HG03045 (cell line): ENCODE measurements around the gene IL1RAPL1.

Experiments
- ATAC-seq: cut with Tn5 transposase; IDR thresholded peaks from one replicate; pipeline ENCODE4 v1.9.1; 2021; ENCODE audit warnings: mild to moderate bottlenecking, moderate library complexity; ENCODE audit not compliant: unreplicated experiment

Gene IL1RAPL1

DNA sequence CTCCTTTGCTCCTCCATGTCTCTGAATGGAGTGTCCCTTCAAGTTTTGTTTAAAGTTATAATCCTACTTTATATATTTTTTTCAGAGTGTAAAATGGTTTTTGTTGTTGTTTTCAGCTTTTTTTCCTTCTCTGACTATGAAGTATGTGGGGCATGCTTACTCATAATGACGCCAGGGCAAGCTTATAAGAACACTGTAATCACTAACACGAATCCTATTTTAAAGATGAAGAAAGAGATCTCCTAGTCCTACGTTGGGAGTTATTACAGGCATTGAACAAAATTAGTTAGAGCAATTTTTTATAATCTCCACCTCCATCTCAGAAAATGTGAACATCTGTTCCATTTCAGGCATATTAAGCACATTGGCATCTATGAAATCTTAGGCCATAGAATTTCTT, 1360.0 kb downstream of the IL1RAPL1 start:
- no peak for ATAC-seq

DNA sequence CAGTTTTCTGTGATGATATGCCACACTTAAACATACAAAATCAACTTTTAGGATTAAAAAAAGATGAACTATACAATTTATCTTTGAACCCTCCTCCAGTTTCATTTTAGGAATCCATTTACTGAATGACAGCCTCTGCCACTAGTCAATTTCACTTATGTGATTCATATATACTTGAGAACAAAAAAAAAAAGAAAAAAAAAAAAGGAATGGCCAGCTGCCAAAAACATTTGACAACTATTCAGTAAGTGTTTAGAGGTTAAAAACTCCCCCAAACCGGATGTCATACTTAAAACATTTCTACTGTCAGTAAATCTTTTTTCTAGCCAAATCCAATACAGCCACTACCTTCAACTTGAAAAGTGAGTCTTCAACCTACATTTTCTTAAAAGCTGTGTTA, 1361.4 kb downstream of the IL1RAPL1 start:
- ATAC-seq: no peak

DNA sequence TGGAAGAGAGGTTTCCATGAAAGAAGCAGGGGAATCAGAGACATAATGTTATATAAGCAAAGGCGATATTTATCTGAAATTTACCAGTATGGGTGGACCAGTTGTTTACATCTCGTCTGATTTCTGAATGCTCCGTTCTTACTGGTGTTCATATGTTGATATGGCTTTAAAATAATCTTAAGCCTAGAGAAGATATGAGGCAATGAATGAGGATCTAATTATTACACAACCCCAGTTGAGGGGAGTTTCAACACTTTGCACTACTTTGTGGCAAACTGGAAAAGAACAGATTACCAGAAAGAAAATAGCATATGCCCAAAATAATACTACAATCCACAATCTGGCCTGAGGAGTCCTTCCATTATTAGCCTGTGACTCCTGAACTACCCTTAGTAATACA, 1364.8 kb downstream of the IL1RAPL1 start:
- no peak for ATAC-seq

DNA sequence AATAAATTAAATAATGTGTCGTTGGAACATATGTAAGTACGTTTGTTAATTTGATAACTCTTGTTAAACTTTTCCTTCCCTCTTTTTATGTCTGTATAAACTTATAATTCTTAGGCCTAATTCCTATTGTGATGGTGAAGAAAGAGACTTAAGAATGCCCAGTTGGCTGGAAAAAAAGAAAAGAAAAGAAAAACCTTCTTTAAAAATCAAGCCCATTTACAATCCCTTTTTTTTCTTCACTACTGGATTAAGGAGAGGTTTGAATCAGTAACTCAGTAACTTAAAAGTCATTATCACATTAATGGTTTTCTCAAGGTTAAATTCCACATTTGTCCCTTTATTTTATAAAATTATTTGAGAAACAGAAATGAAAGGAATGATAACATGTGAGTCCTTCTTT, 1374.8 kb downstream of the IL1RAPL1 start:
- no peak for ATAC-seq

DNA sequence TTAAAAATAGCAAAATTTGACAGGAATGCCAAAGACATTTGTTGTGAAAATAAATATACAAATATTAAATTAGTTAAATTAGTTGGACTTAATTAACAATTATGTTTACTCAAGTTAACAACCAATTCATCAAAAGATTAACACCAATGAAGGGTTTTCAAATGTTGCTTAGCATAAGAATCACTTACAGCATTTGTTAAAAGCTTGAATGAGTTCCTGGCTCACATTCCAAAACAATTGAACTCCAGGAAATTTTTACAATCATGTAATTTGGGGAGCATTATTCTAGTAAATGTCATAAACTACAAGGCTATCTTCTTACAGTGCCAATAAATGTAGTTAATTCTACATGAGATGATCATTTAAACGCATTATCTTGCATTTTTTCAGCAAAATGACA, 1378.4 kb downstream of the IL1RAPL1 start:
- no peak for ATAC-seq

DNA sequence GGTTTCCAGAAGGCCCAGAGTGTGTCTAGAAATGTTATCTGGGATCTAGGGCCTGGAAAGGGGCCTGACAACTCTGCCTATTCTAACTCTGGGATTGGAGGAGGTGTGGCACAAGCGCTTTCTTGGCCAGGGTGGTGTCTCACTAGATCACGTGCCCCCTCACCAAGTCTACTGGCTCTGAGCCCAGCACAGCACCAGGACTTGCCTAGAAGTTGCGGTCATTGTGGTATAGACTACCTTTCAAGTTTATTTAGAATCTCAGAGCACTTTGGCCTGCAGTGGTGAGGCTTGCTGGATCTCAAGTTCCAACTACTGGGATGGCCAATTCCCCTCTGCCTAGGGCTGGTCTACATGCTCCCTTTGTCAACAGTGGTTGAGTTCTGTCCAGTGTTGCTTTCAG, 1404.8 kb downstream of the IL1RAPL1 start:
- no peak for ATAC-seq

DNA sequence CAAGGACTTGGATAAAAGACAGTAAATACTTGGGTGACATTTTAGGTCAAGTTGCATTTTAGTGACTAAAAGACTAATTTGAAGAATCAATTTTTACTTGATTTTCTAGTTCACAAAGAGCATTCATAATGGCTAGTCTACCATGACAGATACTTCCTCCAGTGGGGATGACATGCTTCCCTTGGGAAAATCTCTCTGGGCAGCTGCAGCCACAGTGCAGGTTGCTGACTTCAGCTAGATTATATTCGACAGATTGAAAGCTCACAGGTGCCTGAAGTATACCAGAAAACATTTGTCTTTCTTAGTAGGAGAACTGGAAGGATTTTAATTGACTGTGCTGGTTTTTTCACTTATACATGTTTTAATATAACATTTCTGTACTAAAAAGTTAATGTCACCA, 1418.6 kb downstream of the IL1RAPL1 start:
- ATAC-seq: no peak
